ENCODE data around the gene GJD4. TPM values are rescaled to one million over a fixed set of nuclear protein-coding genes. Genes with fewer than 3 reads are reported as not detected.

GJD4 gene
- total RNA-seq, 1 experiment from 2014 or later = not detected

- no peaks in the 10 kb centered on the region for H3K27me3 ChIP-seq (ENCODE audit: insufficient read depth, low read depth)
- no peak overlapping the region for H3K27ac ChIP-seq
- no TSS peak for BruUV-seq (replicated peaks)
- no peak for DNase-seq
- ChIA-PET CTCF (no interaction called here), POLR2A (ENCODE audit: unreplicated experiment) (no interaction called here)
- no peaks in the 10 kb centered on the region for H3K4me1 ChIP-seq (replicated peaks; ENCODE audit: insufficient read depth)
- intact Hi-C loops (cut with micrococcal nuclease; ENCODE audit: unreplicated experiment) = no loop called here
- no peaks in the 10 kb centered on the region for H3K9me3 ChIP-seq (ENCODE audit: insufficient read depth, low read depth)
- TF ChIP-seq EZH2 (IDR thresholded peaks at IDR 0.05; ENCODE audit: low read depth) = no peak
- TF ChIP-seq CTCF (conservative IDR thresholded peaks at IDR 0.05) = no peak
- H4K20me1 ChIP-seq (ENCODE audit: insufficient read depth) = no peaks in the 10 kb centered on the region
- no peak overlapping the region for H3K4me2 ChIP-seq
- no peaks in the 10 kb centered on the region for H3K79me2 ChIP-seq (ENCODE audit: low read depth)
- H2AFZ ChIP-seq = no peak overlapping the region
- no peaks in the 10 kb centered on the region for H3K36me3 ChIP-seq (ENCODE audit: low read depth)
- no peaks in the 10 kb centered on the region for H3K9me2 ChIP-seq (ENCODE audit: insufficient read depth)
- H3K4me3 ChIP-seq = no peak overlapping the region
- H3F3A ChIP-seq (ENCODE audit: insufficient read depth, low read depth) = no peaks in the 10 kb centered on the region
Observed at GRCh38 chr10:35559416-35559815, 45.7 kb upstream of the GJD4 start.

- H3K27me3 ChIP-seq (ENCODE audit: insufficient read depth, low read depth) = no peaks in the 10 kb centered on the region
- ChIA-PET POLR2A (ENCODE audit: unreplicated experiment) (no interaction called here), CTCF (no interaction called here)
- H3K79me2 ChIP-seq (ENCODE audit: low read depth) = no peaks in the 10 kb centered on the region
- H3K9me3 ChIP-seq (ENCODE audit: insufficient read depth, low read depth) = no peaks in the 10 kb centered on the region
- no peak overlapping the region for H3K27ac ChIP-seq
- intact Hi-C loops (cut with micrococcal nuclease; ENCODE audit: unreplicated experiment) = loop anchor here (2.0 kb wide), 1 partner anchor 223 kb away; no protein-coding TSS in a partner anchor
- BruUV-seq (replicated peaks) = no TSS peak
- TF ChIP-seq EZH2 (IDR thresholded peaks at IDR 0.05; ENCODE audit: low read depth) (no peak), CTCF (conservative IDR thresholded peaks at IDR 0.05) (no peak)
- no peak for DNase-seq
- H3K36me3 ChIP-seq (ENCODE audit: low read depth) = no peaks in the 10 kb centered on the region
- no peaks in the 10 kb centered on the region for H3K4me1 ChIP-seq (replicated peaks; ENCODE audit: insufficient read depth)
- H4K20me1 ChIP-seq (ENCODE audit: insufficient read depth) = no peaks in the 10 kb centered on the region
- no peaks in the 10 kb centered on the region for H3F3A ChIP-seq (ENCODE audit: insufficient read depth, low read depth)
- H3K4me2 ChIP-seq = no peak overlapping the region
- no peak overlapping the region for H3K4me3 ChIP-seq
- no peak overlapping the region for H2AFZ ChIP-seq
- no peaks in the 10 kb centered on the region for H3K9me2 ChIP-seq (ENCODE audit: insufficient read depth)
Observed at GRCh38 chr10:35561715-35562114, 43.4 kb upstream of the GJD4 start.

DNA sequence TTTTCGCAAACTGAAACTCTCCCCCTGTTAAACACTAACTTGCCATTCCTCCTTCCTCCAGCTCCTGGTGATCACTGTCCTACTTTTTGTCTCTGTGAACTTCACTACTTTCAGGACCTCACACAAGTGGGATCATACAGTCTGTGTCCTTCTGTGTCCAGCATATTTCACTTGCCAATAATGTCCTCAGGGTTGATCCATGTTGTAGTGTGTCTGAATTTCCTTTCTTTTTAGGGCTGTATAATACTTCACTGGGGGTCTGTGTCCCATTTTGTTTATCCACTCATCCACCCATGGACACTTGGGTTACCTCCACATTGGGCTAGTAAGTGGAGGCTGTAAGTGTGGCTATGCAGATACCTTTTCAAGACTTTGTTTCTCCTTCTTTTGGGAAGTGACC is 42.7 kb upstream of the GJD4 start:
- no peak overlapping the region for H3K27ac ChIP-seq
- CTCF ChIA-PET = interaction anchor here (1.0 kb wide), 1 partner anchor 255 kb away, joined by 3 read pairs; no protein-coding TSS in a partner anchor
- BruUV-seq (replicated peaks) = no TSS peak
- no peak overlapping the region for H3K4me3 ChIP-seq
- H3K36me3 ChIP-seq (ENCODE audit: low read depth) = no peaks in the 10 kb centered on the region
- H2AFZ ChIP-seq = no peak overlapping the region
- POLR2A ChIA-PET (ENCODE audit: unreplicated experiment) = no interaction called here
- TF ChIP-seq CTCF (conservative IDR thresholded peaks at IDR 0.05) (no peak), EZH2 (IDR thresholded peaks at IDR 0.05; ENCODE audit: low read depth) (no peak)
- no peaks in the 10 kb centered on the region for H3K27me3 ChIP-seq (ENCODE audit: insufficient read depth, low read depth)
- H3K9me3 ChIP-seq (ENCODE audit: insufficient read depth, low read depth) = no peaks in the 10 kb centered on the region
- no peaks in the 10 kb centered on the region for H3F3A ChIP-seq (ENCODE audit: insufficient read depth, low read depth)
- intact Hi-C loops (cut with micrococcal nuclease; ENCODE audit: unreplicated experiment) = loop anchor here (2.0 kb wide), 1 partner anchor 224 kb away; no protein-coding TSS in a partner anchor
- H3K9me2 ChIP-seq (ENCODE audit: insufficient read depth) = no peaks in the 10 kb centered on the region
- no peaks in the 10 kb centered on the region for H3K79me2 ChIP-seq (ENCODE audit: low read depth)
- no peak overlapping the region for H3K4me2 ChIP-seq
- no peaks in the 10 kb centered on the region for H4K20me1 ChIP-seq (ENCODE audit: insufficient read depth)
- no peak for DNase-seq
- H3K4me1 ChIP-seq (replicated peaks; ENCODE audit: insufficient read depth) = no peaks in the 10 kb centered on the region

Data from PC-9 (cell line).